DOHH2 (cell line): ENCODE data around the gene TRIM16.
"Not testable (repeated sequence)": the region's sequence is repeated elsewhere in the genome, so short reads cannot be mapped to it uniquely, and the experiment has no call there.

Source experiments
- EZH2phosphoT487 ChIP-seq: fragments of 200-600 bp; sonication (generic); IDR thresholded peaks from 2 replicates; pipeline ENCODE4 v1.6.1; 2017; ENCODE audit warnings: borderline replicate concordance, mild to moderate bottlenecking, antibody characterized with exemption, low read length, moderate library complexity, mixed read lengths
- TF ChIP-seq, protein P1 (sequence below): fragments of 200-600 bp; sonication (generic); IDR thresholded peaks from one replicate; pipeline ENCODE4 v1.5.1; 2014; ENCODE audit warnings: antibody characterized with exemption, mild to moderate bottlenecking, low read depth, low read length; ENCODE audit not compliant: poor library complexity, severe bottlenecking

DNA sequence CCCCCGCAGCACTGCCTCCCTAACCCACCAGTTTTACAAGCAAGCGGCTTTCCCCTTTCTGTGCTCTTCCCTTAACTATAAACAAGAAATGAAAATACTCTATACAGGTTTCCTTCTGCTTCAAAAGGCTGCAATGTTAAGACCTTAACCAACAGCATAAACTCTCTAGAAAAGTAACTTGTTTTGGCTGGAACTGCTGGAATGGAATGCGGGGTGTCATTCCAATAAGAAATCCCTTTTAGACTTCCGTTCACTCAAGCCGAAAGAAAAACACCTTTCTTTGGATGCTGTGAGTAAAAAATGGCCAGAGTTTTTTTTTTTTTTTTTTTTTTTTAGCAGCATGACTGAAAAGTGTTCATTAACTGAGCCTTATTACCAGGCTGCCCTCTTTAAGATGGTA, 92.1 kb downstream of the TRIM16 start:
- TF ChIP-seq, protein P1, sequence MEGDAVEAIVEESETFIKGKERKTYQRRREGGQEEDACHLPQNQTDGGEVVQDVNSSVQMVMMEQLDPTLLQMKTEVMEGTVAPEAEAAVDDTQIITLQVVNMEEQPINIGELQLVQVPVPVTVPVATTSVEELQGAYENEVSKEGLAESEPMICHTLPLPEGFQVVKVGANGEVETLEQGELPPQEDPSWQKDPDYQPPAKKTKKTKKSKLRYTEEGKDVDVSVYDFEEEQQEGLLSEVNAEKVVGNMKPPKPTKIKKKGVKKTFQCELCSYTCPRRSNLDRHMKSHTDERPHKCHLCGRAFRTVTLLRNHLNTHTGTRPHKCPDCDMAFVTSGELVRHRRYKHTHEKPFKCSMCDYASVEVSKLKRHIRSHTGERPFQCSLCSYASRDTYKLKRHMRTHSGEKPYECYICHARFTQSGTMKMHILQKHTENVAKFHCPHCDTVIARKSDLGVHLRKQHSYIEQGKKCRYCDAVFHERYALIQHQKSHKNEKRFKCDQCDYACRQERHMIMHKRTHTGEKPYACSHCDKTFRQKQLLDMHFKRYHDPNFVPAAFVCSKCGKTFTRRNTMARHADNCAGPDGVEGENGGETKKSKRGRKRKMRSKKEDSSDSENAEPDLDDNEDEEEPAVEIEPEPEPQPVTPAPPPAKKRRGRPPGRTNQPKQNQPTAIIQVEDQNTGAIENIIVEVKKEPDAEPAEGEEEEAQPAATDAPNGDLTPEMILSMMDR: not testable (repeated sequence)
- not testable (repeated sequence) for TF ChIP-seq EZH2phosphoT487
